Activated naive CD8-positive, alpha-beta T cell treated with anti-CD3 and anti-CD28 coated beads, Interleukin-2, amount 50 U/mL, for 16 hours (primary cell): ENCODE data around the gene RETSAT.
"Not testable (repeated sequence)": the region's sequence is repeated elsewhere in the genome, so short reads cannot be mapped to it uniquely, and the experiment has no call there.

Source experiments
- DNase-seq: peaks from one replicate; pipeline ENCODE4 v3.0.0-alpha.2; 2020; ENCODE audit warnings: low read depth, low spot score

Gene RETSAT

GRCh38 chr2:85380048-85380447 lies 25.7 kb upstream of the RETSAT start:
- no peak for DNase-seq

GRCh38 chr2:85378257-85378656 lies 23.9 kb upstream of the RETSAT start:
- no peak for DNase-seq

GRCh38 chr2:85377083-85377482 lies 22.8 kb upstream of the RETSAT start:
- DNase-seq, result no peak

- no peak for DNase-seq
Observed at GRCh38 chr2:85376291-85377065, 22.1 kb upstream of the RETSAT start.

- no peak for DNase-seq
Observed at GRCh38 chr2:85371045-85371444, 16.7 kb upstream of the RETSAT start.

- DNase-seq, result no peak
Observed at GRCh38 chr2:85369500-85369899, 15.2 kb upstream of the RETSAT start.

- no peak for DNase-seq
Observed at GRCh38 chr2:85368921-85369320, 14.6 kb upstream of the RETSAT start.

GRCh38 chr2:85367180-85367579 lies 12.9 kb upstream of the RETSAT start:
- DNase-seq, result no peak

- not testable (repeated sequence) for DNase-seq
Observed at GRCh38 chr2:85362653-85363387, 8.5 kb upstream of the RETSAT start.

- no peak for DNase-seq
Observed at GRCh38 chr2:85357736-85358135, 3.4 kb upstream of the RETSAT start.

- no peak for DNase-seq
Observed at GRCh38 chr2:85356186-85356585, 1.9 kb upstream of the RETSAT start.

GRCh38 chr2:85355521-85355920 lies 1.2 kb upstream of the RETSAT start:
- DNase-seq, result no peak

GRCh38 chr2:85355073-85355410 lies 714 bp upstream of the RETSAT start:
- DNase-seq, result no peak

GRCh38 chr2:85353876-85354285 lies 447 bp downstream of the RETSAT start:
- DNase-seq, result no peak

GRCh38 chr2:85347599-85347998 lies 6.7 kb downstream of the RETSAT start:
- DNase-seq, result no peak

GRCh38 chr2:85344356-85344954 lies 9.9 kb downstream of the RETSAT start:
- no peak for DNase-seq

- not testable (repeated sequence) for DNase-seq
Observed at GRCh38 chr2:85343207-85343895, 11.0 kb downstream of the RETSAT start.

- DNase-seq, result no peak
Observed at GRCh38 chr2:85342156-85342555, 12.2 kb downstream of the RETSAT start.

GRCh38 chr2:85341269-85342029 lies 12.9 kb downstream of the RETSAT start:
- DNase-seq, result no peak

GRCh38 chr2:85340034-85340892 lies 14.1 kb downstream of the RETSAT start:
- DNase-seq, result no peak
